Muscle layer of duodenum (tissue), 2 donors: Measurements from ENCODE around the gene CBX8.
"Not testable (repeated sequence)": the region's sequence is repeated elsewhere in the genome, so short reads cannot be mapped to it uniquely, and the experiment has no call there.

Experiments used
- H3K27ac ChIP-seq: one replicate; pipeline ENCODE4 v1.7.0; 2013; ENCODE audit warnings: mild to moderate bottlenecking, low read length
- H3K27me3 ChIP-seq: one replicate; pipeline ENCODE4 v1.7.0; 2013; ENCODE audit warnings: low read depth, mild to moderate bottlenecking, control low read depth, low read length
- H3K36me3 ChIP-seq, 2 donors: one replicate each; pipeline ENCODE4 v1.7.0; 2013; ENCODE audit warnings: low read length in 2 of 2, control low read depth in 1 of 2, mild to moderate bottlenecking in 1 of 2; ENCODE audit not compliant: insufficient read depth in 2 of 2, control insufficient read depth in 1 of 2
- H3K4me1 ChIP-seq, 2 donors: one replicate each; pipeline ENCODE4 v1.7.0; 2013; ENCODE audit warnings: low read length in 2 of 2, mild to moderate bottlenecking in 2 of 2, control low read depth in 1 of 2, moderate library complexity in 1 of 2; ENCODE audit not compliant: insufficient read depth in 2 of 2, control insufficient read depth in 1 of 2
- H3K4me3 ChIP-seq, 2 donors: one replicate each; pipeline ENCODE4 v1.7.0; 2013; ENCODE audit warnings: low read length in 2 of 2, low read depth in 1 of 2, mild to moderate bottlenecking in 1 of 2
- H3K9me3 ChIP-seq, 2 donors: one replicate each; pipeline ENCODE4 v1.7.0; 2013; ENCODE audit warnings: low read length in 2 of 2, control low read depth in 1 of 2, mild to moderate bottlenecking in 1 of 2; ENCODE audit not compliant: control insufficient read depth in 1 of 2
- donor health status: healthy.

Gene CBX8

DNA sequence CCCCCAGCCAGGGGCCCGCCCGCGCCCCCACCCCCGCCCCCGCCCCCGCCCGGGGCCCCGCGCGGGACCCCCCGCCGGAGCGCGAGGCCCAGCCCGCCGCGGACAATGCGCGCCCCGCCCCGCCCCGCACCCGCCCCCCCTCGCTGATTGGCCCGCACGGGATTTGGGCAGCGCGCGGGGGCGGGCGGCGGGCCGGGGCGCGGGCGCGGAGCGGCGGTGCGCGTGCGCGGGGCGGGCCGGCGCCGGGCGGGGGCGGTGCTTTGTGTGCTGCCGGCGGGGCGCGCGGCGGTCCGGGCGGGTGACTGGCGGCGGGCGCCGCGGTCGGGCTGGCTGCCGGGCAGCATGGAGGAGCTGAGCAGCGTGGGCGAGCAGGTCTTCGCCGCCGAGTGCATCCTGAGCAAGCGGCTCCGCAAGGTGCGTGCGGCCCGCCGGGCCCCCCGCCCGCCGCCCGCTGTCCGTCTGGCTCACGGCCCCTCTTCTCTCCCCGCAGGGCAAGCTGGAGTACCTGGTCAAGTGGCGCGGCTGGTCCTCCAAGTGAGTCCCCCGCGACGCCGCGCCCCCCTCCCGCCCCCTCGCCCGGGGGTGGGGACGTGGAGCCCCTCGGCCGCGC, 18.9 kb downstream of the CBX8 start, which contains the start of gene CBX2:
TSS of gene CBX2 (plus strand) at position 255 of the 610 bp plus-strand sequence. CDS start at position 343, 88 bp downstream.
- Histone ChIP-seq H3K4me1 (peaks cover 0 to 21% of the 10 kb centered on the region in 2 donors), H3K27ac (no peak within 1 kb of the TSS), H3K36me3 (no peaks in the 10 kb centered on the region), H3K27me3 (peaks cover 48% of the 10 kb centered on the region), H3K9me3 (no peaks in the 10 kb centered on the region), H3K4me3 (peak within 1 kb of the TSS; percentile 26 to 58)

DNA sequence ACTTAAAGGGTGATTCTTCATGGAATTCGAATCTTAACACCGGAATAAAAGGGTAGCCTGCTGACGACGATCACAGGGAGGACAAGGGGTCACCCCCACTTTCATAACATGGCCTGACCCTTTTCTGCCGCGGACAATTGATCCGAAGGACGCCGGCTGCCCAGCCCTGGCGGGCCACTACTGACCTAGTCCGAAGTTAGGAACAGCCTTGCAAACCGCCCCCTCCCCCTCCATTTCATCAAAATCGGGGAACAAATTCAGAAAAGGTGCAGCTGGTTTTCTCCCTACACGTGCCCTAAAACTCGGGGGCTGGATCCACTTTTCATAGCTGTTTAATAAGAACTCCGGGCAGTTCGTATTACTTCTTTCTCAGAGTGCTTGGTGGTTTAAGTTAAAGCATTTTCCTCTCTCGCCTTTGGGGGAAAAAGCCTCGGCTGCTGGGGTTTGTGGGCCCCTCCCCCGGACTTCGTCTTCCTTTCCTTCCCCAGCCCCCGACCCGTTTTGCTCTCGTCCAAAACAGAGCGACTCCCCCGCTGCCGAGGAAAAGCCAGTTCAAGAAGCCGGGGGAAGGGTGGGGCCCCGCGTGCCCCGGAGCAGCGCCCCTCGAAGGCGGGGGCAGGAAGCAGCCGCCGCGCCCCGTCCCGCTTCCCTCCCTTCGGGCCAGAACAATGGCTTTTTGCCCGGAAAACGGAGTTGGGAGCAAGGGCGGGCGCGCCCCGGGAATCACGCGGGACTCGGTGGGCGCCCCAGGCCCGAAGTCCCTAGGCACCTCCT, 19.6 kb downstream of the CBX8 start:
- H3K4me3 ChIP-seq, result peak overlapping the region; percentile 26 to 52
- H3K36me3 ChIP-seq, result no peaks in the 10 kb centered on the region
- no peaks in the 10 kb centered on the region for H3K9me3 ChIP-seq
- H3K4me1 ChIP-seq, result peaks cover 0 to 21% of the 10 kb centered on the region in 2 donors
- H3K27me3 ChIP-seq, result peaks cover 48% of the 10 kb centered on the region
- H3K27ac ChIP-seq, result no peak overlapping the region

DNA sequence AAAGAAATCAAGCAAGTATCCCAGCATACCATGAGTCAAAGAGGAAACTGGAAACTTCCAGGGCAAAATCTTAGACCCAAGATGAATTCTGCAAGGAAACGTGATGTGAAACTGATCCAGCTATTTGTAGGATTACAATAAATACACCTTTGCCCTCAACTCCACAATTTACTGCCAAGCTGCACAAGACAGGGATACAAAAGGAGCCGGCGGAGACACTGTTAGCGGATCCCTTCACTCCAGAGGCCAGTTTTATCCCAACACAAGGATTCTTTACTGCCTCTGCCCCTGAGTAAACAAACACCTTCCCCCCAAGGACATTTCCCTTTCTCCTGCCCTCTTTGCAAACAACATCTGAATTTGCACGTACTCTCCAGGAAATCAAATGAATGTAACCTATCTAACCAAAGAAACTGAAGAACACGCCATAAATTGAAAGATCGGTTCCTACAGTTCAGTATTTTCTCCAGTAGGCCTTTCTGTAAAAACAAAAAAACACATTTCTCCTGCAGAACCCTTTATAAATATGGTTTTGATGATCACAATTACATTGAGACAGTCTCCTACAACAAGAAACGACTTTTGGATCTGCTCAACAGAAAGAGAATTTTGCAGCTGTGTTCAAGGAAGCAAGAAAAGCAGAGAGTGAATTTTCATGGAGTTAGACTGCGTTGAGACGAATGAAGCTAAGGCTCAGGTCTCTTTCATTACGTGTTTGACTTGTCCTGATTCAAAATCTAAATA, 20.3 kb downstream of the CBX8 start:
- no peak overlapping the region for H3K27ac ChIP-seq
- H3K4me1 ChIP-seq, result peaks cover 0 to 21% of the 10 kb centered on the region in 2 donors
- H3K4me3 ChIP-seq, result peak overlapping the region in 1 of 2 donors; percentile 26
- peaks cover 48% of the 10 kb centered on the region for H3K27me3 ChIP-seq
- H3K36me3 ChIP-seq, result no peaks in the 10 kb centered on the region
- H3K9me3 ChIP-seq, result no peaks in the 10 kb centered on the region

GRCh38 chr17:79775632-79776031, 21.2 kb downstream of the CBX8 start:
- peaks cover 48% of the 10 kb centered on the region for H3K27me3 ChIP-seq
- peaks cover 0 to 21% of the 10 kb centered on the region in 2 donors for H3K4me1 ChIP-seq
- no peak overlapping the region for H3K27ac ChIP-seq
- no peak overlapping the region for H3K4me3 ChIP-seq
- H3K9me3 ChIP-seq, result no peaks in the 10 kb centered on the region
- no peaks in the 10 kb centered on the region for H3K36me3 ChIP-seq

- Histone ChIP-seq H3K27me3 (peaks cover 43% of the 10 kb centered on the region), H3K4me3 (no peak overlapping the region), H3K4me1 (peaks cover 0 to 20% of the 10 kb centered on the region in 2 donors), H3K9me3 (no peaks in the 10 kb centered on the region), H3K27ac (no peak overlapping the region), H3K36me3 (no peaks in the 10 kb centered on the region)
Observed at GRCh38 chr17:79774561-79774975, 22.3 kb downstream of the CBX8 start.

GRCh38 chr17:79772726-79773125, 24.2 kb downstream of the CBX8 start:
- H3K4me3 ChIP-seq, H3K27ac ChIP-seq, H3K36me3 ChIP-seq, H3K9me3 ChIP-seq, H3K4me1 ChIP-seq: not testable (repeated sequence)
- peaks cover 36% of the 10 kb centered on the region for H3K27me3 ChIP-seq

- H3K4me3 ChIP-seq, result no peak overlapping the region
- H3K27ac ChIP-seq, result no peak overlapping the region
- no peaks in the 10 kb centered on the region for H3K36me3 ChIP-seq
- H3K9me3 ChIP-seq, result no peaks in the 10 kb centered on the region
- H3K27me3 ChIP-seq, result peaks cover 28% of the 10 kb centered on the region
- no peaks in the 10 kb centered on the region for H3K4me1 ChIP-seq
Observed at GRCh38 chr17:79771276-79771675, 25.6 kb downstream of the CBX8 start.

DNA sequence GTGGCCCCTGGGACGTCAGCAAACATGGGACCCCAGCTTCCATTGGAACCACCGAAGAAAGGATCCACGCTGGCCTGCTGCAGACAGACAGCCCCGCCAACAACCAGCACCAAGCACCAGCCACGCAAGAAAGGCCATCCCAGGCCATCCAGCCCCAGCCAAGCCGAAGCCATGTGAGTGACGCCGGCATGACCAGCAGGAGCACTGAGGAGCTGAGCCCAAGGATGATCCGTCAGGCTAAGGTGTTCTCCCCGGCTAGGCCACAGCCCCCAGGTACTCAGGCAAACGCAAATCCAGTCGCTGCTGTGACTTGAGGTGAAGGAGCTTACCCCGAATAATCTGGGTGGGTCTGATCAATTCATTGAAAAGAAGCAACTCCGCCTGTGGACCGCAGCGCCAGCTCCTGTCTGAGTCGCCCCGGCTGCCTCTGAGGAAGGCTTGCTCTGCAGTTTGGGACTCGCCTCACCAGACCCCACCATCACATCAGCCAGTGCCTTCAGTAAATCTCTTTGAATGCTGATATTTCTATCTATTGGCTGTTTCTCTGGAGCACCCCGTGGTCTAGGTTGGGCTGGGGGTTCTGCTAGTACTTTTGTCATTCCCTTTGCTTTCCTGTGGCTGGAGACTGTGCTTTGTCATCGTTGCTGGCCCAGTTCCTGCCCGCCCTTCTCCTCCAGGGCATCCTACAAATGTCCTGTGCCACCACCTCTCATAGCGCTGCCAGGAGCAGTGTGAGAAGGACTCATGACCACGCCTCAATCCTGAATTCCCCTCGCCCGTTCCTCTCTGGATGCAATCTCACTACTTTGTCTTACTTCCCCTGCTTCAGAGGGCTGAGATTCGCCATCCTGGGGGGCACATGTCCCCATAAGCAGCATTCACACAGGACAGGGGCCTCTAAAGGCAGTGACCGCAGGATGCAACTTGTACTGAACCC, 27.0 kb downstream of the CBX8 start:
- H3K4me1 ChIP-seq, result no peaks in the 10 kb centered on the region
- H3K27me3 ChIP-seq, result peaks cover 14% of the 10 kb centered on the region
- H3K36me3 ChIP-seq, result no peaks in the 10 kb centered on the region
- H3K4me3 ChIP-seq, result no peak overlapping the region
- H3K27ac ChIP-seq, result no peak overlapping the region
- no peaks in the 10 kb centered on the region for H3K9me3 ChIP-seq

DNA sequence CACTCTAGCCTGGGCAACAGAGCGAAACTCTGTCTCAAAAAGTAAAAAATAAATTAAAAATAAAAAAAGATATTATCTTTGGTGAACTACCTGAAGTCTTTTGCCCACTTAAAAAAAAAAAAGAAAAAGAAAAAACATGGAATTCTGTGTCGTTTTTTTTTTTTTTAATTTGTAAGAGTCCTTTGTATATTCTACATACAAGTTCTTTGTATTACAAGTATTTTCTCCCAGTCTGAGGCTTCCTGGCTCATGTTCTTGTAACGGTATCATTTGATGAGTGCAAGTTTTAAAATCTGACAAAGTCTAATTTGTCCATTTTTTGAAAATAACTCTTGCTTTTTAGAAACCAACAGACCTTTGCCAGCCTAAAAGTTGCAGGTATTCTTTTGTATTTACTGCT, 31.2 kb downstream of the CBX8 start:
- Histone ChIP-seq H3K27me3 (no peaks in the 10 kb centered on the region), H3K27ac (no peak overlapping the region), H3K9me3 (no peaks in the 10 kb centered on the region), H3K36me3 (no peaks in the 10 kb centered on the region), H3K4me3 (no peak overlapping the region), H3K4me1 (no peaks in the 10 kb centered on the region)

GRCh38 chr17:79761894-79762589, 34.8 kb downstream of the CBX8 start:
- Histone ChIP-seq H3K27ac (no peak overlapping the region), H3K36me3 (no peaks in the 10 kb centered on the region), H3K4me1 (no peaks in the 10 kb centered on the region), H3K27me3 (no peaks in the 10 kb centered on the region), H3K4me3 (no peak overlapping the region), H3K9me3 (no peaks in the 10 kb centered on the region)
